GM08714 (cell line): ENCODE data around the gene LY6G5C.

Source experiments
- H3K4me3 ChIP-seq: fragments of 200-500 bp; sonication (Bioruptor generic); 2 replicates; pipeline ENCODE4 v1.5.1; 2014; ENCODE audit warnings: mild to moderate bottlenecking, low read length, inconsistent platforms
- ZNF274 ChIP-seq: IDR thresholded peaks from 2 replicates; pipeline ENCODE4 v1.6.1; 2012; ENCODE audit warnings: mild to moderate bottlenecking, low read depth, low read length

LY6G5C gene

DNA sequence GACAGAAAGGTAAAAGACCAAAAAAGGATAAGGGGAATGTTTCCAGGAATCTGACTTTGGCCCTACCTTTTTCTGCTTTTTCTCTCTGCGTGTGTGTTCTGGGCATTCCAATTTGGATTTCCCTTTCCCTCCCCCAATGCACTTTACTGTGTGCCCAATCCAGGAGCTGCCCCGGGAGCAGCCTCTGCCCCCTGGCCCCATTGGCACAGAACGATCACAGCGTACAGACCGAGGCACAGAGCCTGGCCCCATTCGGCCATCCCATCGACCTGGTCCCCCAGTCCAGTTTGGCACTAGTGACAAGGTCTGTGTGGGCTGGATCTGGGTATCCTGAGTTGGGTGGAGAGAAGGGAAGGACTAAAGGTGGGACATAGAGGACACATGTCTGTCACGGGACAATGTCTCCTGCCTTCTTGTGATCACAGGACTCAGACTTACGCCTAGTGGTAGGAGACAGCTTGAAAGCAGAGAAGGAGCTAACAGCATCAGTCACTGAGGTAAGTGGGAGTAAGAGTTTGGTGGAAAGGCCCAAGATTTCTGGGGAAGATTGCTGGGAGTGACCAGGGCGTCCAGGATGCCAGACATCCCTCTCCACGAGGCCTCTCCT, 45.8 kb downstream of the LY6G5C start:
- H3K4me3 ChIP-seq = no peak overlapping the region
- no peak for TF ChIP-seq ZNF274

DNA sequence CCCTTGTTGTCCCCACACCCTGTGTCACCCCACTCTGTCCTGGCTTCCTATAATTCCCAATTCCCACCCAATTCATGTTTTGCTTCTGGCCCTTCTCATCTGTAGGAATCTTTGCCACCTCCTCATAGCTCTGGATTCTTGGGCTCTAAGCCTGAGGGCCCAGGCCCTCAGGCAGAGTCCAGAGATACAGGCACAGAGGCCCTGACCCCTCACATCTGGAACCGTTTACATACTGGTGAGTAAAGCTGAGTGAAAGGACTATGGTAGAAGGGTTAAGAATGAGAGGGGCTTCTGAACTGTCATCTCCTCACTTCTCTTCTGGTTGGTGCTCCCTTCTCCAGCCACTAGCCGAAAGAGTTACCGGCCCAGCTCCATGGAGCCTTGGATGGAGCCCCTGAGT, 46.7 kb downstream of the LY6G5C start:
- TF ChIP-seq ZNF274 = no peak
- no peak overlapping the region for H3K4me3 ChIP-seq

DNA sequence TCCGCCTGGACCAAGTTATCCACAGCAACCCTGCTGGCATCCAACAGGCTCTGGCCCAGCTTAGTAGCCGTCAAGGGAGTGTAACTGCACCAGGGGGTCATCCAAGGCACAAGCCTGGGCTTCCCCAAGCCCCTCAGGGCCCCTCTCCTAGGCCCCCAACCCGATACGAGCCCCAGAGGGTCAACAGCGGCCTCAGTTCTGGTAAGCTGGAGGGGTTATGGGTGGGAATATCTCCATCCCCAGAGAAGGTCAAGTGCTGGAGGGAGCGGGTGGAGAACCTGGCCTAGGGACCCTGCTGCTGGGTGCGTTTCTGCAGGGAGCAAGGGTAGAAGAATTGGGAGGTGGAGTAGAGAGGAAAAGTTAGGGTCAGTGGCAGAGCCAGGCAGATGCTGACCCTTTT, 47.4 kb downstream of the LY6G5C start:
- no peak overlapping the region for H3K4me3 ChIP-seq
- TF ChIP-seq ZNF274 = no peak

DNA sequence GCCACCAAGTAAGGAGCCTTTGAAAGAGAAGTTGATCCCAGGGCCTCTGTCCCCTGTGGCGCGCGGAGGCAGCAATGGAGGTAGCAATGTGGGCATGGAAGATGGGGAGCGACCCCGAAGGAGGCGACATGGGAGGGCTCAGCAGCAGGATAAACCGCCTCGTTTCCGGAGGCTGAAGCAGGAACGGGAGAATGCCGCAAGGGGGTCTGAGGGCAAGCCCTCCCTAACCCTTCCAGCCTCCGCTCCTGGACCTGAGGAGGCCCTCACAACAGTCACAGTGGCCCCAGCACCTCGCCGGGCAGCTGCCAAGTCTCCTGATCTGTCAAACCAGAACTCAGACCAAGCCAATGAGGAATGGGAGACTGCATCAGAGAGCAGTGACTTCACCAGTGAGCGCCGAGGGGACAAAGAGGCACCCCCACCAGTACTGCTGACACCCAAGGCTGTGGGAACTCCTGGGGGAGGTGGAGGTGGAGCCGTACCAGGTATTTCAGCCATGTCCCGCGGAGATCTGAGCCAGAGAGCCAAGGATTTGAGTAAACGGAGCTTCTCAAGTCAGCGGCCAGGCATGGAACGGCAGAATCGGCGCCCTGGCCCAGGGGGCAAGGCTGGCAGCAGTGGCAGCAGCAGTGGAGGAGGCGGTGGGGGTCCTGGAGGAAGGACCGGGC, 48.5 kb downstream of the LY6G5C start:
- H3K4me3 ChIP-seq = no peak overlapping the region
- TF ChIP-seq ZNF274 = no peak

DNA sequence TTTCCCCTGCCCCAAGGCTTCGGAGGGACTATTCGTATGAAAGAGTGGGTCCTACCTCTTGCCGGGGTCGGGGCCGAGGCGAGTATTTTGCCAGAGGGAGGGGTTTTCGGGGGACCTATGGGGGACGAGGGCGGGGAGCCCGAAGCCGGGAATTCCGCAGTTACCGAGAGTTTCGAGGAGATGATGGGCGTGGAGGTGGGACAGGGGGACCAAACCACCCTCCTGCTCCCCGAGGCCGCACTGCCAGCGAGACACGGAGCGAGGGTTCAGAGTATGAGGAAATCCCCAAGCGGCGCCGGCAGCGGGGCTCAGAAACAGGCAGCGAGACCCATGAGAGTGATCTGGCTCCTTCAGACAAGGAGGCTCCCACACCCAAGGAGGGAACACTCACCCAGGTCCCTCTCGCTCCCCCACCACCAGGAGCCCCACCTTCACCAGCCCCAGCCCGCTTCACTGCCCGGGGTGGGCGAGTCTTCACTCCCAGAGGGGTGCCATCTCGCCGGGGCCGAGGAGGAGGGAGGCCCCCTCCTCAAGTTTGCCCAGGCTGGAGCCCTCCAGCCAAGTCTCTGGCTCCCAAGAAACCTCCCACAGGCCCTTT, 49.1 kb downstream of the LY6G5C start:
- no peak for TF ChIP-seq ZNF274
- H3K4me3 ChIP-seq = no peak overlapping the region

DNA sequence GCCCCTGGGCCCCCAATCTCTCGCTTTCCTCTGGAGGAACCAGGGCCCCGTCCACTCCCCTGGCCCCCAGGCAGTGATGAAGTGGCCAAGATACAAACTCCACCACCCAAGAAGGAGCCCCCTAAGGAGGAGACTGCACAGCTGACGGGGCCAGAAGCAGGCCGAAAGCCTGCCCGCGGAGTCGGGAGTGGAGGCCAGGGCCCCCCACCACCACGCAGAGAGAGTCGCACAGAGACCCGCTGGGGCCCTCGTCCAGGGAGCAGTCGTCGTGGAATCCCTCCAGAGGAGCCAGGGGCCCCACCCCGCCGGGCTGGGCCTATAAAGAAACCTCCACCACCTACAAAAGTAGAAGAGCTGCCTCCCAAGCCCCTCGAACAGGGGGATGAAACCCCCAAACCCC, 49.7 kb downstream of the LY6G5C start:
- TF ChIP-seq ZNF274 = no peak

DNA sequence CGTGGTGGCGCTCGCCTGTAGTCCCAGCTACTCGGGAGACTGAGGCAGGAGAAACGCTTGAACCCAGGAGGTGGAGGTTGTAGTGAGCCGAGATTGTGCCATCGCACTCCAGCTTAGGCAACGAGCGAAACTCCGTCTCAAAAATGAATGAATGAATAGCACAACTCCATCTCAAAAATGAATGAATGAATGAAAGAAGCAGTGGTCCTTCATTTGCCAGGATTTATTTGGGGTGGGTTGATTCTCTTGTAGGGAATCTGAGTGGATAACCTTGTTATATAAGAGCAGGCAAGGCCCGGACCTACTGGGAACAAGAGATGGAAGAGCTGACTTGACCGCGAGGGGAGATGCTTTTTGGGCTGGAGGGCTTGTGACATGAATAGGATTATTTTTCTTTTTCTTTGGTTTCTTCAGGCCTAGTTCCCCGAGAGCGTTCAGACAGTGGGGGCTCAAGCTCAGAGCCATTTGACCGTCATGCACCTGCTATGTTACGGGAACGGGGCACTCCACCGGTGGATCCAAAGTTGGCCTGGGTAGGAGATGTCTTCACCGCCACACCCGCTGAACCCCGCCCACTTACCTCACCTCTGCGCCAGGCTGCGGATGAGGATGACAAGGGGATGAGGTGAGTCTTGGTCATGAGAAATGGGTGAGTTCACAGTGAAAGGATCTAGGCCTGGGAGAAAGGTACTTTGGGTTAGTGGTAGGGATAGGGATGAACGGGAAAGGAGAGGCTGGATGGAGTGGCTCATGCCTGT, 50.5 kb downstream of the LY6G5C start:
- no peak for TF ChIP-seq ZNF274
- no peak overlapping the region for H3K4me3 ChIP-seq

More for the DNA sequence above, 49.7 kb downstream of the LY6G5C start:
- no peak overlapping the region for H3K4me3 ChIP-seq

DNA sequence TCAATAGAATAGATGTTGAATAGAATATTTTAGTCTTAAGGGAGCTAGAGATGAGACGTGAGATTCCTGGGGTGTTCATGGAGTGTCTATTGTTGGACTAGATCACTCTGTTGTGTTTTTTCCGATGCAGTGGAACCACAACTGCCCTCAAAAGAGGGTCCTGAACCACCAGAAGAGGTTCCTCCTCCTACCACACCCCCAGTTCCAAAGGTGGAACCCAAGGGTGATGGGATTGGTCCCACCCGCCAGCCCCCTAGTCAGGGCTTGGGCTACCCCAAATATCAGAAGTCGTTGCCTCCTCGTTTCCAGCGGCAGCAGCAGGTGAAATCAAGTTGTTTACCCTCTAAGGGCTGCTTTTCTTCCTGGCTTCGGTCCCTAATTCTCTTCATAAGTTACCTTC, 51.9 kb downstream of the LY6G5C start:
- H3K4me3 ChIP-seq = no peak overlapping the region
- TF ChIP-seq ZNF274 = no peak

DNA sequence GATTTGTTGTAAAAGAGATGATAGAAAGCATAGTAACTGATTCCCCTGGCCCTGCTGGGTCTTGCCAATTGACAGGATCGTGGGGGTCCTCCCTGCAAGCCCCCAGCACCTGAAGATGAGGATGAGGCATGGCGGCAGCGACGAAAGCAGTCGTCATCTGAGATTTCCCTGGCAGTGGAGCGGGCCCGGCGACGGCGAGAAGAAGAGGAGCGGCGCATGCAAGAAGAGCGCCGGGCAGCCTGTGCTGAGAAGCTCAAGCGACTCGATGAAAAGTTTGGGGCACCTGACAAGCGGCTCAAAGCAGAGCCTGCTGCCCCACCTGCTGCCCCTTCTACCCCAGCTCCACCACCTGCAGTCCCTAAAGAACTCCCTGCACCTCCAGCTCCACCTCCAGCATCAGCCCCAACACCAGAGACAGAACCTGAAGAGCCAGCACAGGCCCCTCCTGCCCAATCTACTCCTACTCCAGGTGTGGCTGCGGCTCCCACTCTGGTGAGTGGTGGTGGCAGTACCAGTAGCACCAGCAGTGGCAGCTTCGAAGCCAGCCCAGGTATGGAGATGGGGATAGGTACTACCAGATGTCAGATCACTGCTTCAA, 53.1 kb downstream of the LY6G5C start:
- TF ChIP-seq ZNF274 = no peak
- H3K4me3 ChIP-seq = no peak overlapping the region

DNA sequence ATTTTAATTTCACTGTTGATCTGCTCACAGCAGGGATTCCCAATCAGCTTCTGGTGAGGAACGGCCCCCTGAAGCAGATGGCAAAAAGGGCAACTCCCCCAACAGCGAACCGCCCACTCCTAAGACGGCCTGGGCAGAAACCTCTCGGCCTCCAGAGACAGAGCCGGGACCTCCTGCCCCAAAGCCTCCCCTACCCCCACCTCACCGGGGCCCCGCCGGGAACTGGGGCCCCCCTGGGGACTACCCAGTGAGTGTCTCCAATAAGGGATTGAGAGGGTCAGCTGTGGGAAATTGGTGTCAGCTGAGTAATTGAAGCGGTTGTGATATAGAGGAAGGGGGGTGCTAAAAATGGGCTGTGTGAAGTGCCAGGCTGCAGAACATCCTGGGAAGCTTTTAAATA, 53.9 kb downstream of the LY6G5C start:
- no peak for TF ChIP-seq ZNF274
- H3K4me3 ChIP-seq = no peak overlapping the region
